ENCODE data around the gene PPM1N. TPM values are rescaled to one million over a fixed set of nuclear protein-coding genes. Genes with fewer than 3 reads are reported as not detected.

PPM1N gene
- total and polyA plus RNA-seq, 2 experiments from 2014 or later = 0.32 to 0.63 TPM

DNA sequence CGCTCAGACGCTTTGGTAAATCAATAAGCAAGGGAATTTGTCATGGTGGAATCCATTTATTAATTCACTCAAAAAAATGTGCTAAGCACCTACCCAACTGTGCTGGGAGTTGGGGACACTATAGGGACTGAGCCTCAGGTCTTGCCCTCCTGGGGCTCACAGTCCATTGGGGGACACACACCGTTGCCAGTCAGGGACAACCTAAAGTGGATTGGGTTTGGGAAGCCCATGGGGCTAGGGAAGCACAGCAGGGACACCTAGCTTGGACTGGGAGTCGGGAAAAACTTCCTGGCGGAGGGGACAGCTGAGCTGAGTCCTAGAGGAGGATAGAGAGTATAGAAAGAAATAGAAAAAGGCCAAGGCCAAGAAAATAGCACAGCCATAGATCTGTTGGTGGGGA is 21.9 kb upstream of the PPM1N start:
- 60 to 62% methylated on average over 5 of the region's 5 CpGs for WGBS, 2 experiments (ENCODE audit: low coverage in 1 of 2, low lambda C conversion rate in 2 of 2, missing lambda C conversion rate in 2 of 2)
- H3K9me2 ChIP-seq (ENCODE audit: insufficient read depth) = no peaks in the 10 kb centered on the region
- H3K9me3 ChIP-seq (ENCODE audit: low read depth) = no peaks in the 10 kb centered on the region
- H3K4me3 ChIP-seq = no peak overlapping the region
- peak; percentile 10 for DNase-seq
- in situ Hi-C loops (cut with MboI) = loop anchor here (5.0 kb wide), 1 partner anchor 34 kb away; no protein-coding TSS in a partner anchor
- H3F3A ChIP-seq (ENCODE audit: insufficient read depth) = peaks cover 36% of the 10 kb centered on the region
- no peaks in the 10 kb centered on the region for H3K27me3 ChIP-seq (replicated peaks; ENCODE audit: insufficient read depth)
- H4K20me1 ChIP-seq (ENCODE audit: insufficient read depth) = no peaks in the 10 kb centered on the region
- no peak overlapping the region for H3K9ac ChIP-seq
- no peak overlapping the region for H3K4me2 ChIP-seq (ENCODE audit: unreplicated experiment)
- no peak overlapping the region for H2AFZ ChIP-seq
- H3K27ac ChIP-seq = no peak overlapping the region
- H3K36me3 ChIP-seq (ENCODE audit: low read depth) = no peaks in the 10 kb centered on the region
- H3K79me2 ChIP-seq (ENCODE audit: insufficient read depth) = 0 out of 2 replicates have a peak, but pooled peaks cover 13% of the 10 kb centered on the region
- peaks cover 5% of the 10 kb centered on the region; the same call in 1 of the 2 replicates for H3K4me1 ChIP-seq (ENCODE audit: insufficient read depth)
- TF ChIP-seq EZH2phosphoT487 (IDR thresholded peaks at IDR 0.05; ENCODE audit: insufficient read depth, low read depth) (no peak), EZH2 (IDR thresholded peaks at IDR 0.05; ENCODE audit: insufficient read depth, poor library complexity, severe bottlenecking) (no peak)

DNA sequence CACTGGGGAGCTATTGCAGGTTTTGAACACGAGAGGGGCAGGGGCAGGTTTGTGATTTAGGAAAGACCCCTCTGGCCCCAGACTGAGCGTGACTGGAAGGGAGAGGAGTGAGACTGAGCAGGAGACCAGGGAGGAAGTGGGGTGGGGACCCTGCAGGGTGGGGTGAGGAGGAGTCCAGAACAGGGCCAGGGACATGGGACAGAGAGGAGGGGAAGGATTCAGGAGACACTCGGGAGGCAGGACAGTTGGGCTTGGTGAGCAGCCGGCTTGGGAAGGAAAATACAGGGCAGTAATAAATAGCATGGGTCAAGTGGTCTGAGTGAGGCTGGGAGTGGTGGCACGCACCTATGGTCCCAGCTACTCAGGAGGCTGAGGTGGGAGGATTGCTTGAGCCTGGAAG is 21.1 kb upstream of the PPM1N start:
- Histone ChIP-seq H4K20me1 (ENCODE audit: insufficient read depth) (no peaks in the 10 kb centered on the region), H3K9me3 (ENCODE audit: low read depth) (no peaks in the 10 kb centered on the region), H3K79me2 (ENCODE audit: insufficient read depth) (0 out of 2 replicates have a peak, but pooled peaks cover 8% of the 10 kb centered on the region), H3K4me1 (ENCODE audit: insufficient read depth) (peaks cover 5% of the 10 kb centered on the region; the same call in 1 of the 2 replicates), H3K9ac (no peak overlapping the region), H3K4me3 (no peak overlapping the region), H3F3A (ENCODE audit: insufficient read depth) (peaks cover 36% of the 10 kb centered on the region), H2AFZ (no peak overlapping the region), H3K4me2 (ENCODE audit: unreplicated experiment) (peak overlapping the region; percentile 96), H3K27me3 (replicated peaks; ENCODE audit: insufficient read depth) (no peaks in the 10 kb centered on the region), H3K36me3 (ENCODE audit: low read depth) (no peaks in the 10 kb centered on the region), H3K9me2 (ENCODE audit: insufficient read depth) (no peaks in the 10 kb centered on the region), H3K27ac (no peak overlapping the region)
- in situ Hi-C loops (cut with MboI) = loop anchor here (5.0 kb wide), 1 partner anchor 35 kb away; no protein-coding TSS in a partner anchor
- DNase-seq = peak; percentile 17
- no peak for TF ChIP-seq EZH2 (IDR thresholded peaks at IDR 0.05; ENCODE audit: insufficient read depth, poor library complexity, severe bottlenecking)
- TF ChIP-seq EZH2phosphoT487 (IDR thresholded peaks at IDR 0.05; ENCODE audit: insufficient read depth, low read depth) = no peak
- 43 to 52% methylated on average over 3 to 5 of the region's 5 CpGs for WGBS, 2 experiments (ENCODE audit: low coverage in 1 of 2, low lambda C conversion rate in 2 of 2, missing lambda C conversion rate in 2 of 2)

DNA sequence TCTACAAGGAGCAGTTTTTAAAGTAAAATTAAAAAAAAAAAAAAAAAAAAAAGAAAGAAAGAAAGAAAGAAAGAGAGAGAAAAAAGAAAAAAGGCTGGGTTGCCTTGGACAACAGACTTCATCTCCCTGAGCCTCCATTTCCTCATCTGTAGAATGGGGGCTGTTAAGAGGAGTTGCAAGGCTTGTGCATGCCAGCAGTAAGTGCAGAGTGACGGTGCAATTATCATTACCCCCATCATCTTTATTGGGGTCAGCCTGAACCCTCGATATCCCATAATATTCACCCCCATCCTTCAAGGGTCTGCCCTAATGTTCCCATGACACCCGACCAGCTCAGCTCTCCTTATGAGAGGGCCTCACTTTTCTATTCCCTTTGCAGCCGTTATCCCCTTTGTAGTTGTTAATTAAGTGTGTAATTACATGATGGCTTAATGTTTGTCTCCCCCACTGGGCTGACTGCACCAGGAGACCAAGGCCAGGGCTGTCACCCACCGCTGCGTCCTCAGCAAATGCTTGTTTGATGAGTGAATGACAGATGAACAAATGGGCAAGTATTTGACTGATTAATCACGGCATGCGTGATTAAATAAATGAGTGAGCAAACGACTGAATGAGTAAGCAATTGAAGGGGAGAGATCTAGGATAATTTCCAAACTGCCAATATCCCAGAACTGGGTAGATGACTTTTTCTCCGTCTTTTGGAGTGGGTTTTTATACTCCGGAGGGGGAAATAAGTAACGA is 20.4 kb upstream of the PPM1N start:
- no peaks in the 10 kb centered on the region for H4K20me1 ChIP-seq (ENCODE audit: insufficient read depth)
- peaks cover 36% of the 10 kb centered on the region for H3F3A ChIP-seq (ENCODE audit: insufficient read depth)
- 6 to 8% methylated on average over 12 of the region's 12 CpGs for WGBS, 2 experiments (ENCODE audit: low coverage in 1 of 2, low lambda C conversion rate in 2 of 2, missing lambda C conversion rate in 2 of 2)
- TF ChIP-seq EZH2phosphoT487 (IDR thresholded peaks at IDR 0.05; ENCODE audit: insufficient read depth, low read depth) (no peak), EZH2 (IDR thresholded peaks at IDR 0.05; ENCODE audit: insufficient read depth, poor library complexity, severe bottlenecking) (no peak)
- peak; percentile 89 for DNase-seq
- no peaks in the 10 kb centered on the region for H3K9me3 ChIP-seq (ENCODE audit: low read depth)
- H3K4me2 ChIP-seq (ENCODE audit: unreplicated experiment) = peak overlapping the region; percentile 96
- no peaks in the 10 kb centered on the region for H3K9me2 ChIP-seq (ENCODE audit: insufficient read depth)
- in situ Hi-C loops (cut with MboI) = loop anchor here (5.0 kb wide), 1 partner anchor 36 kb away; no protein-coding TSS in a partner anchor
- H3K4me3 ChIP-seq = peak overlapping the region; percentile 87
- no peaks in the 10 kb centered on the region for H3K27me3 ChIP-seq (replicated peaks; ENCODE audit: insufficient read depth)
- peak overlapping the region; percentile 93; the same call in 1 of the 2 replicates for H2AFZ ChIP-seq
- 0 out of 2 replicates have a peak, but pooled peaks cover 8% of the 10 kb centered on the region for H3K79me2 ChIP-seq (ENCODE audit: insufficient read depth)
- no peaks in the 10 kb centered on the region for H3K36me3 ChIP-seq (ENCODE audit: low read depth)
- peak overlapping the region; percentile 94 for H3K9ac ChIP-seq
- H3K4me1 ChIP-seq (ENCODE audit: insufficient read depth) = peaks cover 5% of the 10 kb centered on the region; the same call in 1 of the 2 replicates
- peak overlapping the region; percentile 98 for H3K27ac ChIP-seq

- H4K20me1 ChIP-seq (ENCODE audit: insufficient read depth) = no peaks in the 10 kb centered on the region
- H3K4me3 ChIP-seq = peak overlapping the region; percentile 87
- H3K36me3 ChIP-seq (ENCODE audit: low read depth) = no peaks in the 10 kb centered on the region
- H3F3A ChIP-seq (ENCODE audit: insufficient read depth) = peaks cover 36% of the 10 kb centered on the region
- H2AFZ ChIP-seq = peak overlapping the region; percentile 93
- no peaks in the 10 kb centered on the region for H3K9me3 ChIP-seq (ENCODE audit: low read depth)
- H3K4me2 ChIP-seq (ENCODE audit: unreplicated experiment) = peak overlapping the region; percentile 96
- no peak for TF ChIP-seq EZH2 (IDR thresholded peaks at IDR 0.05; ENCODE audit: insufficient read depth, poor library complexity, severe bottlenecking)
- no peak for TF ChIP-seq EZH2phosphoT487 (IDR thresholded peaks at IDR 0.05; ENCODE audit: insufficient read depth, low read depth)
- no peaks in the 10 kb centered on the region for H3K9me2 ChIP-seq (ENCODE audit: insufficient read depth)
- H3K27ac ChIP-seq = peak overlapping the region; percentile 98
- 0 out of 2 replicates have a peak, but pooled peaks cover 8% of the 10 kb centered on the region for H3K79me2 ChIP-seq (ENCODE audit: insufficient read depth)
- WGBS, 2 experiments (ENCODE audit: low coverage in 1 of 2, low lambda C conversion rate in 2 of 2, missing lambda C conversion rate in 2 of 2) = 1 to 2% methylated on average over 39 of the region's 39 CpGs
- no peaks in the 10 kb centered on the region for H3K27me3 ChIP-seq (replicated peaks; ENCODE audit: insufficient read depth)
- peaks cover 5% of the 10 kb centered on the region; the same call in 1 of the 2 replicates for H3K4me1 ChIP-seq (ENCODE audit: insufficient read depth)
- H3K9ac ChIP-seq = peak overlapping the region; percentile 94
- peak; percentile 89 for DNase-seq
- in situ Hi-C loops (cut with MboI) = loop anchor here (5.0 kb wide), 1 partner anchor 36 kb away; no protein-coding TSS in a partner anchor
These were observed 19.6 kb upstream of the PPM1N start for GRCh38 chr19:45478454-45479238.
